Activated CD4-positive, alpha-beta T cell treated with anti-CD3 and anti-CD28 coated beads, Interleukin-2, amount 50 U/mL, for 4 hours (primary cell): Measurements from ENCODE around the gene NEDD9.

Source experiments
- DNase-seq, 2 experiments: peaks; one replicate each; pipeline ENCODE4 v3.0.0-alpha.2; 2020

Gene NEDD9

DNA sequence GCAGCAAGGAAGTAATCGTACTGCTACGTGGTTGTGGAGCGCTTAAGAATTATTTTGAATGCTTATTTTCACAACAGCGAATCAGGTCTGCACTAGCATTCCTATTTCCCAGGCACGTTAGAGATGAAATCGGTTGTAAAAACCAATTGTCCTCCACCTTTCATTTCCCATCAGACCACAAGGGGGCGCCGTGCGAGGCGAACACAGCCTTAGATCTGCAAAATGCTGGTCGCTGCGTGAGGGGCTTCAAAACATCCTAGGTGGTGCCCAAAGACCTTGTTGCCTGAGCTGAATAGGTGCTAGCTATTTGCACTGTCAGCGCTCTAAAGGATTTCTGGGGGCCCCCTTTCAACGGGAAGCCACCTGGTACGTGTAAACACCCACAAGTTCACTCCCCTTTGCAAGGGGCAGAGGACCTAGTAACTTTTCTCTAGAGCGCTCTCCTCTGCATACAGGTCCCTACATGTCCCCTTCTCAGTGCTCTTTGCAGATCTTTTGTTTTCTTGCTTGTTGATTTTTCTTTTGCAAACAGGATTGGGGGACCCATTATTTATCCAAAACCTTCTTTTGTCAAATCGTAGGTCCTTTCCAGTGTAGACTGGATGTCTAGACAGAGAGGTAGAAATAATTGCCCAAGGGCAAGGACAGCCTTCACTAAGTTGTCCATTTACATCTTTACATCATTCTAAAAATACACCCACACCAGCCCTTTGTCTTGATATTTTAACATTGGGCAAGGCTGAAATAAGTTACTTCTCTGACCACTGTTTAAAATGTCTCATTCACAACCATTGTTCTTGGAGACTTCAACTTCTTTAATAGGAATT is 59.8 kb downstream of the NEDD9 start:
- DNase-seq: peak; percentile 72 to 77

DNA sequence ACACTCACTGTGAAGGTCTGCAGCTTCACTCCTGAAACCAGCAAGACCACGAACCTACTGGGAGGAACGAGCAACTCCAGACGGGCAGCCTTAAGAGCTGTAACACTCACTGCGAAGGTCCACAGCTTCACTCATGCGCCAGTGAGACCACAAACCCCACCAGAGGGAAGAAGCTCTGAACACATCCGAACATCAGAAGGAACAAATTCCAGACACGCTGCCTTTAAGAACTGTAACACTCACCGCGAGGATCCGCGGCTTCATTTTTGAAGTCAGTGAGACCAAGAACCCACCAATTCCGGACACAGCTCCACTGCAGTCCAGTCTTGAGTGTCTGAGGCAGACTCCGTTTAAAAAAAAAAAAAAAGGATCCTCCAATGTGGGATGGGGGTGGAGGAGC is 60.5 kb downstream of the NEDD9 start:
- no peak for DNase-seq

DNA sequence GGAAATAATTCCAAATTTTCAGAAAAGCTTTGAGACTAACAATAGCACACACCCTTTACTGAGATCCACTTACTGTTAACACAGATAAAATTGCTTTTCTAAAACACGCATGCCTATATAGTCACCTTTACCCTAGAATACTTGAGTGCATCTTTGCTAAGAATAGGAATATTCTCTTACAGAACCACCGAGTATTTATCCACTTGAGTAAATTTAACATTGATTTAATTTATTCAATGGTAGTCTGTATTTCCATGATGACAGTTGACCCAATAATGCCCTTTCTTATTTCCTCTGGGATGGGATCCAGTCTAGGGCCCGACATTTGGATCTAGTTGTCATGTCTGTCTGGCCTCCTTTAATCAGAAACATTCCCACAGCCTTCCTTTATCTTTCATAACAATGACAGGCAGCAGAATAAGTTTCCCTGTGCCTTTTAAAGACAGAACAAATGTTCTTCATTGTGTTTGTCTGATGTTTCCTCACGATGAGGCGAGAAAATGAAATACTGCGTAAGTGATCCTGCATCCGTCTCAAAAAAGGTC is 64.3 kb downstream of the NEDD9 start:
- DNase-seq: no peak

DNA sequence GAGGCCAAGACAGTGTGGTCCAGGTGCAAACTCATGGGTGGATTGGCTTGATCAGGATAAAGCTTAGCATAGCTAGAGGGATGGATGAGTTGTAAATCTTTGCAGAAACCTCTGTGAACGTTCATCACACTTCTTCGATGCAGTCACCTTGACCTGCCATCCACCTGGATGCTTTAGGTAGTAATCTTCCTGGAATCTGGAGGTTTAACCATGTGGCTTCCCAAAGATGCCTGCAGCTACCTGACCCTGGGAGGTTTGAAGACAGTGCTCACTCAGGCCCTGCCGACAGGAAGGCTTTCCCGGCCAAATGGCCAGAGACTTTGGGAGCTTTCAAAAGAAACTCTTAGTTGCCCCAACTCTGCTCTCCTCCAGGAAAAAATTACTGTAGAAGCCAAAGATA is 65.5 kb downstream of the NEDD9 start:
- DNase-seq: no peak

DNA sequence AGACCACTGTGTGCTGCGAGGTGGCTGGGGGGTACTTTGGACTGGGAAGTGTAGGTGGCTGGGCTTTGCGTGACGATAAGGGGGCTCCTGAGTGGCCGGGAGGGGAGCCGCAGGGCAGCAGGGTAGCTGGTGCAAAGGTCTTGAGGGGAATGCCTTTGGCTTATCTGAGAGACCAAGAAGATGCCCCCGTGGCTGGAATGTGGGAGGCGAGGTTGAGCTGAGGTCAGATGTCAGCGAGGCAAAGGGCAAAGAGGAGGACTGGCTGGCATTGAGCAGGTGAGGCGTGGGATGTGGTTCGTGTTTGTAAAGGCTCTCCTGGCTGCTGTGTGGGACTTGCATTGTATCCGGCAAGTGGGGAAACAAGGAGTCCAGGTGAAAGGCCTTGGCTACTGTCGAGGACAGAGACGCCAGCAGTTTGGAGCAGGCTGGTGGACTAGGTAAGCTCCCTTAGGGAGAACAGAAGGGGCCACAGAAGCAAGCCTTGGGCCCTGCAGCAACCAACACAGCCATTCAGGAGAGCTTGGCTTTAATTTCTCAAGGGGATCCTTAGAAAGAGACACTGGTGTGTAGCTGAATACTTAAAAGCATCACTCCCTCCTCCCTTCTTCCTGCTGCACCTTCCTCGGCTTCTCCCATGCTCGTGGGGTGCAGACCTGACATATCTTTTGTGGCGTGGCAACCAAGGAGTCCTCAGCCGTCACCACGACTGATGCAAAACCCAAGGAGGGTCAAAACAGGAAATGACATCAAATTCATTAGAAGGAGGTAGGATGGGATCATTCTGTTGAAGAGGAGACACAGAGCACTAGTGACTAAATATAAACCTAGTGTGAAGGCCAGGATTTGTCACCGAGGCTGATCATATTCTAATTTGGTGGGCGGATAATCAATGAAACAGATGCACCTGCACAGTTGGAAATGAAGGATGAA is 67.5 kb downstream of the NEDD9 start:
- no peak for DNase-seq

DNA sequence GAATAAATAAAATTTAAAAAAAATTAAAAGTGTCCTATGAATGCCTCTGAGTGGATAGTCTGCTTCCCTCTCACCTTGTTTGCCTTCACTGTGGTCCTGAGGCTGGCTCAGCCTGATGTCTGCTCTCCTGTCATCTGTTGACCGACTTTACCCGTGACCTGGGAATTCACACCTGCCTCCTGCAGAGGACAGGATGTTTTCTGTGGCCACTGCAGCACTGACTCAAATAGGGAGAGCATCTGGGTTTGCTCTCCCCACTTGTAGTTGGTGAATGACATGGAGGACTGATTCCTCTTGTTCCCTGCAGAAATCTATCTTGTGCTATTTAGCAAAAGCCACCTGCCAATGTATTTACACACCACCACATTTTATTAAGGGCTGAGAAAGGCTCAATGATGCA is 68.5 kb downstream of the NEDD9 start:
- no peak for DNase-seq

DNA sequence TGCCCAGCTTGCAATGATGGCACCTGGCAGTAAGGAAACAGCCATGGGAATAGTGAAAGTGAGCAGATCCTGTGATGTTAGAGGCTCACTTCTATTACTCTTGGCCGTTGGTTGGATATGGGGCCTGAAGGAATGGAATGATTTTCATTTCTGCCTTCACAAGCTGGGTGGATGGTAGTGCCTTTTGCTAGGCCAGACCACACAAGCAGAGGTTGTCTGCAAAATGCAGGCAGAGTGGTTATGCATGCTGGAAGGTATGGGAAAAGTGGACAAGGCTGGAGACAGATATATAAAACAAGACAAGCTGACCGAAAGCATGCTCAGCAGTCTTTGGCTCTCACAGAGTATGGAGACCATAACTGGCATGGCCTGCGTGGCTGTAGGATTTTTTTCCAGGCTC is 70.2 kb downstream of the NEDD9 start:
- DNase-seq: no peak

DNA sequence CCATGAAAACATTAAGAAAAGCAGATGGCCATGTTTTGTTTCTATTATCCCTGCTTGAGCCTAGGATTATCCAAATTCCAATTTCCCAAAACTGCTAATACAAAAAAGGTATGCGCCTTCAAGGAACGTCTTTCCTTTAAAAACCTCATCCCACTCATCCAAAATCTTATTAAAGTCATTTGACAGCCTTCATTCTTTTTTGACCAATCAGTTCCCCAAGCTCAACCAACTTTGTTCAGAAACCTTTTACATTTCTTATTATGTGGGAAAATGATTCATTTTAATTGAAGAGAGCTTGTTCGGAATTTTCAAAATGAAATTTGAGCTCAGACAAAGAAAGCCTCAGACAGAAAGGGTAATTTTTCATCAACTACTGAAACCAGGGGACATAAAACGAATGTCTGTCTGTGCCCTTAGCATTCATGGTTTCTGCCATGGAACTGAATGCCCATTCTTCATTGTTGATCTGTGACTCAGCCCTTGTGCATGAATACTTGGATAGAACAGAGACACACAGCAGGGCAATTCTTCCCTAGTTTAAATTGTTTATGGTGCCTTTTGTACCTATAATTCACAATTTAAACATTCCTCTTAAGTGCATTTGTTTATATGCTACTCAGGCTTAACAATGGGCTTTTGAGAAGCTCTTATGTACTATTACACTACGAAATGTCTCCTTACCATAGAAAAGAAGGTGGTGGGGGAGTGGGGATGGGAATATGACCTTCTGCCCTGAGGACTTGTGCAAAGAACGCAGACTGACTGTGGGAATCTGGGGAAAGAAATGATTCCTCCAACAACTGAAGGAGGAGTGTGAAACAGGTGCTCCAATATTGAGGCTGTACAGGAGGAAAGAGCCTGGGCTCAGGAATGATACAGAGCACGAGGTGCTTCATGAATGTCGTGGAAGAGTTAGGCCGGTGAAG is 71.2 kb downstream of the NEDD9 start:
- no peak for DNase-seq

DNA sequence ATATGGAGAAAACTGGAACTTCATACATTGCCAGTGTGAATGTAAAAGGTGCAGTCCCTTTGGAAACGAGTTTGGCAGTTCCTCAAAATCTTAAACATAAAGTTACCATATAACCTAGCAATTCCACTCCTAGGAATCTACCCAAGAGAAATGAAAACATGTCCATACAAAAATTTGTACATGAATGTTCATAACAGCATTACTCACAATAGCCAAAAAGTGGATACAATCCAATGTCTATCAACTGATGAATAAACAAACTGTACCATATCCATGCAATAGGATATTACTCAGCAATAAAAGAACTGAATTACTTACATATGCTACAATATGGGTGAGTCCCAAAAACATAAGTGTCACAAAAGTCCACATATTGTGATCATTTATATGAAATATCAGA is 72.3 kb downstream of the NEDD9 start:
- DNase-seq: no peak

DNA sequence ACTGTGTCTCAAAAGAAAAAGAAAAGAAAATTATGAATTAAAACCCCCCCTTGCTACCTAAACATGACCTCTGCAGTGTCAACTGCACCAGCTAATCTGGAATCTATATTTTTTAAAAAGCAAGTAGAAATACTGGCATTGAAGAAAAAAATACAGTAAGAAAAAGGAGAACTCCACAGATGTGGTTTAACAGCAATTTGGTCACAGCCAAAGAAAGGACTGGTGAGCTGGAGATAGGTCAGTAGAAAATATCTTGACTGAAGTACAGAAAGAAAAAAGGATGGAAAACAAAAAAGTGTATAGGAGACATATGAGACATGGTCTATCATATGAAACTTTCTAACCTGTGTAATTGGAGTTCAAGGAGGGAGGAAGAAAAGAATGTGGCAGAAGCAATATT is 76.9 kb downstream of the NEDD9 start:
- DNase-seq: no peak

DNA sequence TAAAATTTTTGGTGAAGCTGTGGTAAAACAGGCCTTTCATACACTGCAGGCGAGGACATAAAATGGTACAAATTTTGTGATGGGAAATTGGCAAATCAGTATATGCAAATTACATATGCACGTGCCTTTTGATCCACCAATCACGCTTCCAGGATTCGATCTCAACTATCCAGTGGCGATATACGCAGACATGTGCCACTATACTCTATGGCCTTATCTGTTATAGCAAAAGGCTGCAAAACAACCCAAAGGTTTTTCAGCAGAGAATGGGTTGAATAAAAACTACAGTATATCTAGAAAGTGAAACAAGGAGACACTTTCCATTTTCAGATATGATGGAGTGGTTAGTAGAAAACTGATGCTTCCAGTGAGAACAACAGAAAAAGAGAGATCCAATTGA is 79.0 kb downstream of the NEDD9 start:
- no peak for DNase-seq

DNA sequence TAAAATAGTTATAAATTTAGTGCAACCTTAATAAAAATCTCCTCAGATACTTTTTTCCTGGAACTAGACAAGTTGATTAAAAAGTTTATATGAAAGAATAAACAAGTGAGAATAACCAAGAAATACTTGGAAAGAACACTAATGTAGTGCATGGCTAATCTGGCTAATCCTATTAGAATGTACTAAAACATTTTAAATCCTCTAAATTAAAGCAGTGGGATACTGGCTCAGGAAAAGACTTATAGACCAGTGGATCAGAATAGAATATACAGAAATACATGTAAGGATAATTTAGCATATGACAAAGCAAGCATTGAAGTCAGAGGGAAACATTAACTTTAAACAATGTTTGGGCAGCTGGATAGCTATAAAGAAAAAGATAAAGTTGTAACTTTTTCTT is 79.9 kb downstream of the NEDD9 start:
- no peak for DNase-seq

DNA sequence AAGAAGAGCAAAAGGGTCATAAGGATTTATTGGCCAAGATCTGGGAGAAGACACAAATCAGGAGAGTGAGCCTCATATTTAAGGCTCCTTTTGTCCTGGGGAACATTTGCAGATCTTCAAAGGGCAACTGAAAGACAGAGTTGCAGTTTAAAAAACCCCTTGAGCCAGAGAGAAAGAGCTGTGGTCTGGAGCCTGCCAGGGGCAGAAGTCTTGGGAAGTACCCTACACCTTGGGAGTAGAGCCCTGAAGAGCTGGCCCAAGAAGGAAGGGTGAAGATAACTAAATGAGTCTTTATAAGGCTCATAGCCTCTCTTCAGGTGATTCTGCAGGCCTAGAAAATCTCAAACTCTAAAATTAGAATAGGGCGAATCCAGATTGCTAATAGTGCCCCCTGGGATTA is 81.0 kb downstream of the NEDD9 start:
- DNase-seq: no peak

DNA sequence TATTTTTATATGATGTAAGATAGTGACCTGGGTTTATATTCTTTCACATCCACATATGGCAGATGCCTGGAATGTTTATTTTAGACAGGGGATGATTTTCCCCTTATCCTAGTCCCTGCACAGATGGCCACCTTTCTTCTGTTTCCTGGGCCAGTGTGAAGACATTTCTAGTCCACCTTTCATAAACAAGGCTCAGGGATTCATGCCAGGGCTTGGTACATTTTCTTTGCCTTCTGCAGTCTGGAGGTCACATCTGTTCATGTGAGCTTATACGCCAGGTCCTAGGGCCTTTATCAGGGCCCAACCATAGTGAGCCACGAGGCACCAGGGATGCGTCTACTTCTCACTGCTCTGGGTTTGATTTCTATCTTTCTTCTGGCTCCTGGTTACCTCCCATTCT is 82.9 kb downstream of the NEDD9 start:
- no peak for DNase-seq

DNA sequence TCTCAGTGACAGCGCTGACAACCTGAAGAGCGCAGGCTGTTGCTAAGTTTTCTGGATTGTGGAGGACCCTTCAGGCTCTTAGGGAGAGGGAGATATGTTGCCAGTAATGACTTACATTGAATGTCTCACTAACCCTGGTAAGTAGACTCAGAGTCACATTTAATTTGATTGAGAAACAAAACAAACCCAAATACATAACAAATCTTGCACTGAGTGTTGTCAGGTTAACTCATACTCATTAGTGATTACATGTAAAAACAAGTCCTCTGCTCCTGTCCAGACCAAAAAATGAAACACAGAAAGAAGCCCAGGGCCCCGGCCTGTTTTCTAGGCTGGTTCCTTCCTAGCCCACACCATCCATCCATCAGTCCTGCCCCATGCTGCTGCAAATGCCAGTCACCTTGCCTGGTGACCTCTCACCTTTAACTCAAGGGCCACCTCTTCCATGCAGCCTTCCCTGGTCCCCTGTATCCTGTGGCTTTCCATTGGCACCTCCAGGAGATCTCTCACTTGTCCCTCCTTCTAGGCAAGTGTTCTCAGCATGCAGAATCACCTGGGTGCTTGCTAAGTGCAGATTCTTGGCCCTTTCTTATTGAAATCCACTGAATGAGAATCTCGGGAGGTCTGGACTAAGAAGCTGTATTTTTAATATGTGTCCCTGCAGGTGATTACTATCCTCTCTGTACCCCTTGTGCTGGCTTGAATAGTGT is 86.2 kb downstream of the NEDD9 start:
- DNase-seq: no peak

DNA sequence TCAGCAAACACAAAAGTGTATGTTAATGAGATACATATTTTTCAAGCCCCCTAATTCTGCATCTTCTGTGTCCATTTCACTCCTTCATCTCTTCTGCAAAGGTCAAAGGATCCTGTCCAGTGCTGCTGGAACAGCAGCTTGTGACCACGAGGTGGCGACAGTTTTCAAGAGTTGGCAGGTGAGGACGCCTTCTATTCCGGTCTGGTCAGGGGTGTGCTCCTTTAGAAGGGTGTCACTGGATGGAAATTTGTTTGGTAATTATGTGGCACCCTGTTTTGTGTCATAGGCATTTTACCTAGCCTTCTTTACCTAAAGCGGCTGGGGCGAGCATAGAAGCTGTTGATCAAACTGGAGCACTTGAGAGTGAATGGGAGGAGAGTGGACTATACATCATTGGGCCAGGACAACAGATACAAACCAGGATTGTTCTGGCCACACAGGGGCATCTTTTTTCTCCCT is 88.0 kb downstream of the NEDD9 start:
- DNase-seq: peak; percentile 69 to 70

DNA sequence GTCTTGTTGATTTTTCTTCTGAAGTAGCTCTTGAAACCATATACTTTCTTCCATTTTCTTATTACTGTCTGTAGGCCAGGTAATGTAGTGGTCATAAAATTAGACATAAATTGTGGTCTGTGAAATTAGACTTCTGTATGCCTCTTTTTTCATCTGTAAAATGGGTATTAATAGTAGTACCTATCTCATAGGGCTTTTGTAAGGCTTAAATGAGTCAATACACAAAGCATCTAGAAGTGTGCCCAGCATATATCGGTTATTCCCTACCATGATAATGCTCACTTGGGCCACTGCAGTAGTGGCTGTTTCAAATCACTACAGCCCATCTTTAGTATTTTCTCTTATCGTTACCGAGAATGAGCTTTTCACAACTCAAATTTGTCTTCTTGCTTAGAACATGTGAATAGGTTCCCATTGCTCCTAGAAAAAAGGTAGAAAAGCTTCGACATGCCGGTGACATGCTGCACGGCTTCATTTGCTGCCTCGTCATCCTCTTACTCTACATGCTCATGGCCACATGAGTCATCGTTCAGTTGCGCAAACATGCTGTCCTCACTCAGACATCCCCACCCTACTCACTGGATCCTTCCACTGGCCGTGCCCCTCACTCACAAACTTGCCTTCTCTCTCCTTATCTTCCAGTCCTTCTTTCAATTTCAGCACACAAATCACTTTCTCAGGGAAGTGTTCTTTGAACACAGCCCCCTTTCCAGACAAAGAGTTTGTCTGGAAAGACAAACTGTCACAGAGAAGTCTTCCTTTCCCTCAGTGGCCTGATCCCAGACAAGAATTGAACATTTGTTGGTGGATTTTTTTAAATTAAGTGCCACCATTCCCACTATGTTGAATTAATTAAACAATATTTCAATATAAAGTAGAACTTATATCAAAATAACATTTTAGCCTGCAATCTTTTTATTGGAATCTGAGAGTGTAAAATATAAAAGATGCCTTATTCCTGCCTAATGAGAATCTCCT is 88.8 kb downstream of the NEDD9 start:
- no peak for DNase-seq

DNA sequence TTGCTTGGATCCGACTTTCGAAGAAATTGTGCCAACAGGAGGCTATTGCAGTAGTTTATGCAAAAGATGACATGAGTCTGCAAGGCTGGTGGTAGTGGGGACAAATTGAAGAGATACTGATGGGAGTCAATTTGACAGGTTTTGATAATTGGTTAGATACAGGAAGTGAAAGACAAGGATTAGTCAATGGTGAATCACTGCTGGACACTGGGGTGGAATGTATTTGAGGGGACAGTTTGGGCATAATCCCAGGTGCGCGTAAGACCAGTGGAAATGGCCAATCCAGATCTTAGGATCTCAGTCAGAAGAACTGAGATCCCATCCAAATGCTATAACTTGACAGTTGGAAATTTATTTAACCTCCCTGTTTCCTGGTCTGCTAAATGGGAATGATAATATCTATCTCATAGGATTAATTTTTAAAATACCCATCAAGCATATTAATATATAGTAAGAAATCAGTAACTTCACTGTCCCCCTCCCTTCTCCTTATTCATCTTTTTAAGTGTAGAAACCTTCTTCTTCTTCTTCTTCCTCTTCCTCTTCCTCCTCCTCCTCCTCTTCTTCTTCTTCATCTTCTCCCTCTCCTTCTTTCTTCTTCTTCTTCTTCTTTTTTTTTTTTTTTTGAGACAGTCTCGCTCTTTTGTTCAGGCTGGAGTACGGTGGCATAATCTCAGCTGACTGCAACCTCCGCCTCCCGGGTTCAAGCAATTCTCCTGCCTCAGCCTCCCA is 90.0 kb downstream of the NEDD9 start:
- DNase-seq: no peak

DNA sequence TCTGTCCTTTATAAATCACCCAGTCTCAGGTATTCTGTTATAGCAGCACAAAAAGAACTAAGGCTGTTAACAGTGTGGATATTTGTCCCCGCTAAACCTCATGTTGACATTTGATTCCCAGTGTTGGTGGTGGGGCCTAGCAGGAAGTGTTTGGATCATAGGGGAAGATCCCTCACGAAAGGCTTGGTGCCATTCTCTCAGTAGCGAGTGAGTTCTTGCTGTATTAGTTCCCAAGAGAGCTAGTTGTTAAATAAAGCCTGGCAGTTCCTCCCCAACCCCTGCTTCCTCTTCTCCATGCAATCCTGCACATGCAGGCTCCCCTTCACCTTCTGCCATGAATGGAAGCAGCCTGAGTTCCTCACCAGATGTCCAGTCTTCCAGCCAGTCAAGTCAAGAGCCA is 91.2 kb downstream of the NEDD9 start:
- DNase-seq: no peak

DNA sequence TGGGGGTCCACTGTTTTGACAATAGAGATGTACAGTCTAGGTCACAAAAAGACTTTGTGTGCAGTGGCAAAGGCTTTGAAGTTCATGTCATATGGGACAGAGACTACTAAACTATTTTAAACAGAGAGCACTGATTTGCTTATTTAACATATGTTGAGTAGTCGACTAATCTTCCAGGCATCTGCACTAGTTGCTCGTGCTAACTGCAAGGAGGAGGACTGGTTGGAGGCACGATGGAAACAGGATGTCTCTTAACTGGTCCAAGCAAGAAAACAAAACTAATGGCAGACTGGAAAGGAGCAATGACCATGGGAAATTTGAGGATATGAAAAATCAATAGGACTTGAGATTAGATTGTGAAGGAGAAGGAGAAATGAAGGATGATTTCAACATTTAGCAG is 92.4 kb downstream of the NEDD9 start:
- no peak for DNase-seq
